HCT116 (cell line): Measurements from ENCODE around the gene PARVG. TPM values are rescaled to one million over a fixed set of nuclear protein-coding genes. Genes with fewer than 3 reads are reported as not detected.

Source experiments
- ATAC-seq: fragments of 200-7000 bp; cut with Tn5 transposase; 2 replicates; pipeline ENCODE4 v1.9.1; 2020; ENCODE audit warnings: mild to moderate bottlenecking, moderate library complexity
- BruUV-seq: library from RNA; stranded (reverse); fragments of 400-500 nt; replicated peaks from 2 replicates; lab custom pipeline; 2021; lab: Mats Ljungman, UMichigan
- CTCF ChIA-PET: fragments of 300-600 bp; sonication (Branson Sonifier 250); formaldehyde crosslinking; loops from one replicate; lab custom pipeline; 2021; ENCODE audit warnings: antibody characterized with exemption; lab: Charles Lee
- POLR2A ChIA-PET: fragments of 300-600, 350-600 bp; sonication (Branson Sonifier 250); formaldehyde crosslinking; loops from one replicate; lab custom pipeline; 2021; ENCODE audit warnings: antibody characterized with exemption; lab: Charles Lee
- RAD21 ChIA-PET, 2 experiments: fragments of 300-600 bp; sonication (Branson Sonifier 250); formaldehyde crosslinking; loops; one replicate each; lab custom pipeline; 2023; ENCODE audit warnings: low total read pairs in 2 of 2; ENCODE audit not compliant: uncharacterized antibody in 2 of 2, unreplicated experiment in 2 of 2, low non-redundant PET in 1 of 2; lab: Charles Lee
- DNase-seq: peaks from one replicate; pipeline ENCODE4 v3.0.0-alpha.2; 2010; ENCODE audit warnings: low read depth, low spot score
- H2AFZ ChIP-seq: fragments of 200-600 bp; shearing (Covaris generic), sonication (generic); 2 replicates; pipeline ENCODE4 v1.6.1; 2017; ENCODE audit warnings: low read depth, mixed run types, mixed read lengths, antibody characterized with exemption, low read length; ENCODE audit not compliant: poor library complexity, severe bottlenecking
- H3K27ac ChIP-seq: 2 replicates; pipeline ENCODE4 v1.5.1; 2012; ENCODE audit warnings: low read depth, low read length
- H3K27me3 ChIP-seq: fragments of 200-600 bp; sonication (generic); 2 replicates; pipeline ENCODE4 v1.6.1; 2016; ENCODE audit warnings: mixed run types, low read length, mixed read lengths; ENCODE audit not compliant: insufficient read depth
- H3K36me3 ChIP-seq, 2 experiments: fragments of 200-500 bp in 1 of 2; fragments of 200-600 bp in 1 of 2; sonication (Bioruptor generic) in 1 of 2; sonication (generic) in 1 of 2; 2 replicates each; pipeline versions ENCODE4 v1.5.1 to v1.6.1; 2014 to 2016; ENCODE audit warnings: low read length in 2 of 2, inconsistent platforms in 1 of 2, mixed read lengths in 1 of 2, mixed run types in 1 of 2; ENCODE audit not compliant: insufficient read depth in 2 of 2, control insufficient read depth in 1 of 2
- H3K4me1 ChIP-seq, 2 experiments: fragments of 200-600 bp in 1 of 2; sonication (generic) in 1 of 2; 2 replicates each; pipeline versions ENCODE4 v1.5.1 to v1.6.1; 2012 to 2017; ENCODE audit warnings: low read length in 2 of 2, inconsistent platforms in 1 of 2, mild to moderate bottlenecking in 1 of 2, mixed read lengths in 1 of 2, mixed run types in 1 of 2, moderate library complexity in 1 of 2; ENCODE audit not compliant: insufficient read depth in 2 of 2, control insufficient read depth in 1 of 2
- H3K4me2 ChIP-seq: fragments of 200-600 bp; sonication (generic); 2 replicates; pipeline ENCODE4 v1.6.1; 2017; ENCODE audit warnings: mixed run types, low read length, mixed read lengths
- H3K4me3 ChIP-seq, 2 experiments: fragments of 200-600 bp in 1 of 2; sonication (generic) in 1 of 2; replicated peaks in 1 of 2; 2 replicates each; pipeline ENCODE4 v1.5.1; 2011 to 2016; ENCODE audit warnings: low read length in 2 of 2, control low read depth in 1 of 2, low read depth in 1 of 2, mild to moderate bottlenecking in 1 of 2, mixed read lengths in 1 of 2, mixed run types in 1 of 2
- H3K79me2 ChIP-seq: fragments of 200-600 bp; sonication (generic); 2 replicates; pipeline ENCODE4 v1.6.1; 2017; ENCODE audit warnings: mild to moderate bottlenecking, mixed run types, low read length, moderate library complexity, mixed read lengths; ENCODE audit not compliant: insufficient read depth
- H3K9ac ChIP-seq: fragments of 200-600 bp; sonication (generic); 2 replicates; pipeline ENCODE4 v1.6.1; 2016; ENCODE audit warnings: low read length, mixed read lengths
- H3K9me2 ChIP-seq: fragments of 200-600 bp; sonication (generic), shearing (Covaris generic); 2 replicates; pipeline ENCODE4 v1.6.1; 2017; ENCODE audit warnings: mixed run types, mild to moderate bottlenecking, moderate library complexity; ENCODE audit not compliant: insufficient read depth
- H3K9me3 ChIP-seq, 2 experiments: fragments of 200-500 bp in 1 of 2; fragments of 200-600 bp in 1 of 2; sonication (Bioruptor generic) in 1 of 2; sonication (generic) in 1 of 2; 2 replicates each; pipeline ENCODE4 v1.6.1; 2014 to 2017; ENCODE audit warnings: low read length in 2 of 2, mixed read lengths in 2 of 2, inconsistent platforms in 1 of 2, low read depth in 1 of 2, mild to moderate bottlenecking in 1 of 2, mixed run types in 1 of 2, moderate library complexity in 1 of 2; ENCODE audit not compliant: control insufficient read depth in 1 of 2, insufficient read depth in 1 of 2
- H4K20me1 ChIP-seq: fragments of 200-600 bp; sonication (generic), shearing (Covaris generic); 2 replicates; pipeline ENCODE4 v1.6.1; 2017; ENCODE audit warnings: mixed run types, mild to moderate bottlenecking, moderate library complexity; ENCODE audit not compliant: insufficient read depth
- CEBPB ChIP-seq: IDR thresholded peaks from 2 replicates; pipeline ENCODE4 v1.6.1; 2012; ENCODE audit warnings: low read depth
- CTCF ChIP-seq, 3 experiments: fragments of 200-600 bp in 1 of 3; sonication (generic) in 1 of 3; IDR thresholded peaks in 2 of 3; conservative IDR thresholded peaks in 1 of 3; 2 replicates each; pipeline ENCODE4 v1.5.1; 2012 to 2017; ENCODE audit warnings: low read depth in 2 of 3, low read length in 2 of 3, antibody characterized with exemption in 1 of 3, borderline replicate concordance in 1 of 3, control low read depth in 1 of 3, mild to moderate bottlenecking in 1 of 3, mixed read lengths in 1 of 3, mixed run types in 1 of 3, moderate library complexity in 1 of 3; ENCODE audit not compliant: insufficient read depth in 1 of 3
- EGR1 ChIP-seq: IDR thresholded peaks from 2 replicates; pipeline ENCODE4 v1.6.1; 2012; ENCODE audit warnings: low read depth
- EZH2phosphoT487 ChIP-seq: fragments of 200-600 bp; IDR thresholded peaks from 2 replicates; pipeline ENCODE4 v1.6.1; 2018; ENCODE audit warnings: antibody characterized with exemption, borderline replicate concordance
- POLR2A ChIP-seq: IDR thresholded peaks from 2 replicates; pipeline ENCODE4 v1.7.0; 2011; ENCODE audit warnings: borderline replicate concordance; ENCODE audit not compliant: insufficient read depth, insufficient read length; ENCODE audit errors: extremely low read depth
- POLR2AphosphoS5 ChIP-seq: IDR thresholded peaks from 2 replicates; pipeline ENCODE4 v1.6.1; 2011; ENCODE audit warnings: mild to moderate bottlenecking, low read depth, low read length, moderate library complexity
- RAD21 ChIP-seq: IDR thresholded peaks from 2 replicates; pipeline ENCODE4 v1.6.1; 2012; ENCODE audit warnings: low read depth, mild to moderate bottlenecking
- REST ChIP-seq: IDR thresholded peaks from 2 replicates; pipeline ENCODE4 v1.6.1; 2012; ENCODE audit warnings: low read depth
- SIN3A ChIP-seq: IDR thresholded peaks from 2 replicates; pipeline ENCODE4 v1.6.1; 2012; ENCODE audit warnings: low read depth
- SP1 ChIP-seq: IDR thresholded peaks from 2 replicates; pipeline ENCODE4 v1.6.1; 2012; ENCODE audit warnings: low read depth
- SRF ChIP-seq: IDR thresholded peaks from 2 replicates; pipeline ENCODE4 v1.6.1; 2012; ENCODE audit warnings: low read depth
- TCF7L2 ChIP-seq: IDR thresholded peaks from 2 replicates; pipeline ENCODE4 v1.7.0; 2011; ENCODE audit warnings: borderline replicate concordance, inconsistent platforms; ENCODE audit not compliant: insufficient read depth, insufficient read length; ENCODE audit errors: extremely low read depth
- YY1 ChIP-seq: IDR thresholded peaks from 2 replicates; pipeline ENCODE4 v1.6.1; 2011; ENCODE audit warnings: low read length, low read depth, moderate library complexity, mild to moderate bottlenecking; ENCODE audit not compliant: insufficient replicate concordance; ENCODE audit errors: extremely low read depth
- ZFX ChIP-seq: fragments of 450-650 bp; IDR thresholded peaks from 2 replicates; pipeline ENCODE4 v1.6.1; 2017
- intact Hi-C: fragments of 100-400 bp; cut with micrococcal nuclease; formaldehyde crosslinking; loops from 2 replicates; pipeline ENCODE4 v1.10.0; 2022
- total RNA-seq: library from RNA; stranded (reverse); gene quantifications from one replicate; pipeline ENCODE4 v1.2.1, GENCODE V29; 2021; ENCODE audit not compliant: unreplicated experiment
- TF ChIP-seq, protein P1 (sequence below): IDR thresholded peaks from 2 replicates; pipeline ENCODE4 v1.6.1; 2011; ENCODE audit warnings: mild to moderate bottlenecking, low read length, moderate library complexity; ENCODE audit not compliant: insufficient replicate concordance; ENCODE audit errors: extremely low read depth

PARVG gene
- total RNA-seq, 1 experiment from 2014 or later, result 0.57 TPM

DNA sequence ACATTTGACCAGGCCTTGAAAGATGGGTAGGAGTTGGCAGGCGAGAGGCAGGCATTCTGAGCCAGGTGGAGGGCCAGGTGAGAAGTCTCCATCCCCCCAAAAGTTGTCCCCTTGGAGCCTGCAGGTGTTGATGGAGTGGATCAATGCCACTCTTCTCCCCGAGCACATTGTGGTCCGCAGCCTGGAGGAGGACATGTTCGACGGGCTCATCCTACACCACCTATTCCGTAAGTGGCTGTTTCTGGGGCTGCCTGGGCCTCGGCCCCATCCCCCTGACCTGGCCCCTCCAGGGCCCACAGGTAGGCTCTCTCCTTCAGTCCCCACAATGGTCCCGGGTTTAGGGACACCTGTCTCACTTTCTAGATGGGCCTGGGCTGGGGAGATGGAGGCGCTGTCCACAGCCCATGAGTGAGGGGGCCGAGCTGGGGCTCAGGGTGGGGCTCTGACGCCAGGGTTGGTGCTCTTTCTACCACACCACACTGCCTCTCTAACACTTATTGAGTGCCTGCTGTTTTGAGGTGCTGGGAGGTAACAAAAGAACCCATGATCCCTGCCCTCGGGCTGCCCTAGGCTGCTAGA lies 7.0 kb downstream of the PARVG start:
- no peak overlapping the region for H3K27ac ChIP-seq
- H3K9ac ChIP-seq, result no peak overlapping the region
- no peaks in the 10 kb centered on the region for H3K79me2 ChIP-seq
- BruUV-seq, result no TSS peak
- no peaks in the 10 kb centered on the region for H3K9me3 ChIP-seq
- H2AFZ ChIP-seq, result no peak overlapping the region
- ChIA-PET CTCF (no interaction called here), POLR2A (no interaction called here), RAD21 (no interaction called here)
- no peak overlapping the region for H3K4me3 ChIP-seq
- no peak for ATAC-seq
- H3K9me2 ChIP-seq, result no peaks in the 10 kb centered on the region
- TF ChIP-seq CEBPB (no peak), POLR2AphosphoS5 (no peak), SP1 (no peak), POLR2A (no peak), YY1 (no peak), RAD21 (no peak), REST (no peak), SIN3A (no peak), TCF7L2 (no peak), CTCF (IDR thresholded peaks at IDR 0.05 in 2 of 3, conservative IDR thresholded peaks at IDR 0.05 in 1 of 3; ENCODE audit: borderline replicate concordance in 1 of 3, insufficient read depth in 1 of 3, low read depth in 2 of 3, low read length in 2 of 3) (no peak), EZH2phosphoT487 (no peak), ZFX (no peak), EGR1 (no peak), SRF (no peak)
- TF ChIP-seq, protein P1, sequence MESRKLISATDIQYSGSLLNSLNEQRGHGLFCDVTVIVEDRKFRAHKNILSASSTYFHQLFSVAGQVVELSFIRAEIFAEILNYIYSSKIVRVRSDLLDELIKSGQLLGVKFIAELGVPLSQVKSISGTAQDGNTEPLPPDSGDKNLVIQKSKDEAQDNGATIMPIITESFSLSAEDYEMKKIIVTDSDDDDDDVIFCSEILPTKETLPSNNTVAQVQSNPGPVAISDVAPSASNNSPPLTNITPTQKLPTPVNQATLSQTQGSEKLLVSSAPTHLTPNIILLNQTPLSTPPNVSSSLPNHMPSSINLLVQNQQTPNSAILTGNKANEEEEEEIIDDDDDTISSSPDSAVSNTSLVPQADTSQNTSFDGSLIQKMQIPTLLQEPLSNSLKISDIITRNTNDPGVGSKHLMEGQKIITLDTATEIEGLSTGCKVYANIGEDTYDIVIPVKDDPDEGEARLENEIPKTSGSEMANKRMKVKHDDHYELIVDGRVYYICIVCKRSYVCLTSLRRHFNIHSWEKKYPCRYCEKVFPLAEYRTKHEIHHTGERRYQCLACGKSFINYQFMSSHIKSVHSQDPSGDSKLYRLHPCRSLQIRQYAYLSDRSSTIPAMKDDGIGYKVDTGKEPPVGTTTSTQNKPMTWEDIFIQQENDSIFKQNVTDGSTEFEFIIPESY, result no peak
- H3K4me2 ChIP-seq, result no peak overlapping the region
- intact Hi-C loops, result no loop called here
- peaks cover 0 to 8% of the 10 kb centered on the region in 2 experiments; a peak in 2 of 4 replicates for H3K4me1 ChIP-seq
- no peaks in the 10 kb centered on the region for H3K36me3 ChIP-seq
- H4K20me1 ChIP-seq, result no peaks in the 10 kb centered on the region
- no peak for DNase-seq
- H3K27me3 ChIP-seq, result 0 out of 2 replicates have a peak, but pooled peaks cover 3% of the 10 kb centered on the region
